CD4-positive, alpha-beta T cell (primary cell): ENCODE measurements around the gene SPECC1L. TPM values are rescaled to one million over a fixed set of nuclear protein-coding genes. Genes with fewer than 3 reads are reported as not detected.
"Not testable (repeated sequence)": the region's sequence is repeated elsewhere in the genome, so short reads cannot be mapped to it uniquely, and the experiment has no call there.

ENCODE experiments used
- ATAC-seq: fragments of 200-7000 bp; cut with Tn5 transposase; one replicate; pipeline ENCODE4 v1.10.0; 2022; ENCODE audit warnings: mild to moderate bottlenecking; ENCODE audit not compliant: poor library complexity
- CTCF ChIA-PET: fragments of 350-600 bp; sonication (Branson Sonifier 250); formaldehyde crosslinking; loops from one replicate; lab custom pipeline; 2021; ENCODE audit warnings: antibody characterized with exemption, inconsistent platforms; lab: Charles Lee
- POLR2A ChIA-PET: fragments of 350-600 bp; sonication (Branson Sonifier 250); formaldehyde crosslinking; loops from one replicate; lab custom pipeline; 2021; ENCODE audit warnings: antibody characterized with exemption, inconsistent platforms; lab: Charles Lee
- DNase-seq, 14 experiments: peaks; one replicate each; pipeline ENCODE4 v3.0.0-alpha.2; 2013 to 2020; ENCODE audit warnings: mixed read lengths in 2 of 14
- H3K27ac ChIP-seq, 2 donors: one replicate each; pipeline versions ENCODE4 v1.5.1 to v1.7.0; 2013; ENCODE audit warnings: low read length in 2 of 2, low read depth in 1 of 2, mild to moderate bottlenecking in 1 of 2
- H3K27me3 ChIP-seq, 2 experiments: 1 replicate in 1 of 2; 2 replicates in 1 of 2; pipeline versions ENCODE4 v1.6.1 to v1.7.0; 2013; ENCODE audit warnings: low read length in 2 of 2, control low read depth in 1 of 2, mild to moderate bottlenecking in 1 of 2, moderate library complexity in 1 of 2; ENCODE audit not compliant: insufficient read depth in 2 of 2, control insufficient read depth in 1 of 2
- H3K36me3 ChIP-seq: one replicate; pipeline ENCODE4 v1.6.1; 2013; ENCODE audit warnings: low read length, control low read depth; ENCODE audit not compliant: insufficient read depth
- H3K4me1 ChIP-seq: one replicate; pipeline ENCODE4 v1.6.1; 2013; ENCODE audit warnings: low read length, control low read depth; ENCODE audit not compliant: insufficient read depth
- H3K4me3 ChIP-seq: one replicate; pipeline ENCODE4 v1.5.1; 2013; ENCODE audit warnings: mild to moderate bottlenecking, low read length, moderate library complexity
- H3K9me3 ChIP-seq, 2 experiments: 1 replicate in 1 of 2; 2 replicates in 1 of 2; pipeline versions ENCODE4 v1.6.1 to v1.7.0; 2013; ENCODE audit warnings: low read length in 2 of 2, mild to moderate bottlenecking in 2 of 2, control low read depth in 1 of 2, moderate library complexity in 1 of 2; ENCODE audit not compliant: control insufficient read depth in 1 of 2, insufficient read depth in 1 of 2
- H3K27ac Mint-ChIP-seq: one replicate; pipeline ENCODE4 v1.8.0; 2020; ENCODE audit warnings: mixed read lengths
- H3K27me3 Mint-ChIP-seq: one replicate; pipeline ENCODE4 v1.8.0; 2021; ENCODE audit warnings: mixed read lengths
- H3K36me3 Mint-ChIP-seq: one replicate; pipeline ENCODE4 v1.8.0; 2021; ENCODE audit warnings: low read depth, mixed read lengths
- H3K4me1 Mint-ChIP-seq: one replicate; pipeline ENCODE4 v1.8.0; 2021; ENCODE audit warnings: low read depth, mixed read lengths
- H3K4me3 Mint-ChIP-seq: one replicate; pipeline ENCODE4 v1.8.0; 2020; ENCODE audit warnings: mild to moderate bottlenecking, mixed read lengths
- H3K9me3 Mint-ChIP-seq: one replicate; pipeline ENCODE4 v1.8.0; 2020; ENCODE audit warnings: mixed read lengths
- intact Hi-C, 2 experiments: fragments of 100-400 bp; cut with DNase I in 1 of 2; cut with micrococcal nuclease in 1 of 2; formaldehyde crosslinking; loops; one replicate each; pipeline versions ENCODE4 v1.15.1 to v1.9.0; 2023 to 2025; cut with DNase I, micrococcal nuclease
- total RNA-seq, 174 experiments: library from RNA in 2 of 174; stranded (reverse) in 2 of 174; gene quantifications; one replicate each; pipeline ENCODE4 v1.2.3 and lab custom pipeline; 2021 to 2026
- TF ChIP-seq, protein P1 (sequence below): fragments of 200-600 bp; IDR thresholded peaks from one replicate; pipeline ENCODE4 v1.8.0; 2022; ENCODE audit warnings: antibody characterized with exemption, mild to moderate bottlenecking

Gene SPECC1L
- total RNA-seq, 2 experiments from 2014 or later: 27.5 to 31.8 TPM

DNA sequence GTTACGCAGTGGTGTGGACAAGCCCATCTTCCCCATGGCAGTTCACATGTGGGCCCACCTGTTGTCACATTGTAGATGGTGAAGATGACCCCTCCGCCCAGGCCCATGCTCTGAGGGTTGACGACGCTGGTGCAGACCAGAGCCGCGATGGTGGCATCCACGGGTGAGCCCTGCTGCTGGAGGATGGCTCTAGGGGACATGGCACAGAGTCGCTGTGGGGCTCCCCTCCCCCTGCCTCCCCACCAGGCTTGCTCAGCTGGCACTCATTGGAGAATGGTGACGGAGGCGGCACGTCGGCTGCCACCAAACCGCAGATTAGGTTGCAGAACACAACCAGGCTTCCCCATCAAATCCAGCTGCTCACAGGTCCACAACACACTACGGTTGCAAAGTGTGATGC is 36.8 kb upstream of the SPECC1L start:
- H3K27ac ChIP-seq: no peak overlapping the region
- H3K9me3 Mint-ChIP-seq: no peaks in the 10 kb centered on the region
- DNase-seq (no peak), ATAC-seq (no peak)
- H3K27me3 Mint-ChIP-seq: no peaks in the 10 kb centered on the region
- no peak overlapping the region for H3K4me3 Mint-ChIP-seq
- TF ChIP-seq, protein P1, sequence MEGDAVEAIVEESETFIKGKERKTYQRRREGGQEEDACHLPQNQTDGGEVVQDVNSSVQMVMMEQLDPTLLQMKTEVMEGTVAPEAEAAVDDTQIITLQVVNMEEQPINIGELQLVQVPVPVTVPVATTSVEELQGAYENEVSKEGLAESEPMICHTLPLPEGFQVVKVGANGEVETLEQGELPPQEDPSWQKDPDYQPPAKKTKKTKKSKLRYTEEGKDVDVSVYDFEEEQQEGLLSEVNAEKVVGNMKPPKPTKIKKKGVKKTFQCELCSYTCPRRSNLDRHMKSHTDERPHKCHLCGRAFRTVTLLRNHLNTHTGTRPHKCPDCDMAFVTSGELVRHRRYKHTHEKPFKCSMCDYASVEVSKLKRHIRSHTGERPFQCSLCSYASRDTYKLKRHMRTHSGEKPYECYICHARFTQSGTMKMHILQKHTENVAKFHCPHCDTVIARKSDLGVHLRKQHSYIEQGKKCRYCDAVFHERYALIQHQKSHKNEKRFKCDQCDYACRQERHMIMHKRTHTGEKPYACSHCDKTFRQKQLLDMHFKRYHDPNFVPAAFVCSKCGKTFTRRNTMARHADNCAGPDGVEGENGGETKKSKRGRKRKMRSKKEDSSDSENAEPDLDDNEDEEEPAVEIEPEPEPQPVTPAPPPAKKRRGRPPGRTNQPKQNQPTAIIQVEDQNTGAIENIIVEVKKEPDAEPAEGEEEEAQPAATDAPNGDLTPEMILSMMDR: no peak
- no peaks in the 10 kb centered on the region for H3K4me1 ChIP-seq
- H3K36me3 ChIP-seq: no peaks in the 10 kb centered on the region
- H3K9me3 ChIP-seq: no peaks in the 10 kb centered on the region
- no peak overlapping the region for H3K4me3 ChIP-seq
- CTCF ChIA-PET: no interaction called here
- no peaks in the 10 kb centered on the region for H3K36me3 Mint-ChIP-seq
- peaks cover 4% of the 10 kb centered on the region for H3K4me1 Mint-ChIP-seq
- POLR2A ChIA-PET: interaction anchor here (1.0 kb wide), 1 partner anchor 9 kb away, joined by 4 read pairs; no protein-coding TSS in a partner anchor
- no peaks in the 10 kb centered on the region for H3K27me3 ChIP-seq
- intact Hi-C loops: no loop called here
- no peak overlapping the region for H3K27ac Mint-ChIP-seq

DNA sequence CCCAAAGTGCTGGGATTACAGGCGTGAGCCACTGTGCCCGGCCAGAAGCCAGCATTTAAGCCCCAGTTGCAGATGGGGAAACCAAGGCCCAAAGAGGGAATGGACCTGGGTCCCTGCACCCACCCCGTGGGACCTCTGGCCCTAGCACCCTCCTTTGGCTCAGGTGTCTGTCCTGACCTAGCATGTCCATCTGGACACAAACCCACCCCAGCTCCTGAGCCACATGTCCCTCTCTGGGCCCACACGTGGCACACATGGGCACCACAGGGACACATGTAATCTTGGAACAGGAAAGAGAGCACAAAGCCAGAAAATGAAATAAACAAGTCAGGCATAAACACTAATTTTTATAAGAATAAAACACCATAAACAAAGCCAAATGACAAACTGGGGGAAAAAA is 35.3 kb upstream of the SPECC1L start:
- intact Hi-C loops: no loop called here
- Histone ChIP-seq H3K36me3 (no peaks in the 10 kb centered on the region), H3K9me3 (no peaks in the 10 kb centered on the region), H3K27me3 (no peaks in the 10 kb centered on the region), H3K27ac (no peak overlapping the region), H3K4me1 (no peaks in the 10 kb centered on the region), H3K4me3 (no peak overlapping the region)
- no peaks in the 10 kb centered on the region for H3K27me3 Mint-ChIP-seq
- peaks cover 4% of the 10 kb centered on the region for H3K4me1 Mint-ChIP-seq
- H3K27ac Mint-ChIP-seq: no peak overlapping the region
- TF ChIP-seq, protein P1: no peak
- H3K36me3 Mint-ChIP-seq: no peaks in the 10 kb centered on the region
- no peak for ATAC-seq
- no peaks in the 10 kb centered on the region for H3K9me3 Mint-ChIP-seq
- H3K4me3 Mint-ChIP-seq: no peak overlapping the region
- POLR2A ChIA-PET: no interaction called here
- CTCF ChIA-PET: no interaction called here
- no peak for DNase-seq

DNA sequence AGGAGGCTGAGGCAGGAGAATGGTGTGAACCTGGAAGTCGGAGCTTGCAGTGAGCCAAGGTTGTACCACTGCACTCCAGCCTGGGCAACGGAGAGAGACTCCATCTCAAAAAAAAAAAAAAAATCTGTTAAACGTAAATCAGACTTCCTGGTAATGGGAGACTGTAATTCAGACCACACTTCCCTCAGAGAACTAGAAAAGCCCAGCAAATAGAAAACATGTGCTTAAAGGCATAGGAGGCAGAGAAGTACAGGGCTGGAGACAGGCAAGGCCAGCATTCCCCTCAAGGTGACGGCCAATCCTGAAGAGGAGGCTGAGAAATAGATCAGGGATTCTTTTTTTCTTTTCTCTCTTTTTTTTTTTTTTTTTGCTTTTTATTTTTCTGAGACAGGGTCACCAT is 34.0 kb upstream of the SPECC1L start:
- no peaks in the 10 kb centered on the region for H3K27me3 Mint-ChIP-seq
- no peaks in the 10 kb centered on the region for H3K36me3 Mint-ChIP-seq
- ChIA-PET POLR2A (no interaction called here), CTCF (no interaction called here)
- H3K4me1 ChIP-seq: no peaks in the 10 kb centered on the region
- TF ChIP-seq, protein P1: no peak
- H3K27ac Mint-ChIP-seq: no peak overlapping the region
- no peaks in the 10 kb centered on the region for H3K27me3 ChIP-seq
- no peak for DNase-seq
- no peak overlapping the region for H3K4me3 ChIP-seq
- H3K9me3 Mint-ChIP-seq: no peaks in the 10 kb centered on the region
- intact Hi-C loops: no loop called here
- peaks cover 6% of the 10 kb centered on the region for H3K4me1 Mint-ChIP-seq
- H3K4me3 Mint-ChIP-seq: no peak overlapping the region
- H3K27ac ChIP-seq: no peak overlapping the region
- no peaks in the 10 kb centered on the region for H3K36me3 ChIP-seq
- H3K9me3 ChIP-seq: no peaks in the 10 kb centered on the region
- ATAC-seq: no peak

DNA sequence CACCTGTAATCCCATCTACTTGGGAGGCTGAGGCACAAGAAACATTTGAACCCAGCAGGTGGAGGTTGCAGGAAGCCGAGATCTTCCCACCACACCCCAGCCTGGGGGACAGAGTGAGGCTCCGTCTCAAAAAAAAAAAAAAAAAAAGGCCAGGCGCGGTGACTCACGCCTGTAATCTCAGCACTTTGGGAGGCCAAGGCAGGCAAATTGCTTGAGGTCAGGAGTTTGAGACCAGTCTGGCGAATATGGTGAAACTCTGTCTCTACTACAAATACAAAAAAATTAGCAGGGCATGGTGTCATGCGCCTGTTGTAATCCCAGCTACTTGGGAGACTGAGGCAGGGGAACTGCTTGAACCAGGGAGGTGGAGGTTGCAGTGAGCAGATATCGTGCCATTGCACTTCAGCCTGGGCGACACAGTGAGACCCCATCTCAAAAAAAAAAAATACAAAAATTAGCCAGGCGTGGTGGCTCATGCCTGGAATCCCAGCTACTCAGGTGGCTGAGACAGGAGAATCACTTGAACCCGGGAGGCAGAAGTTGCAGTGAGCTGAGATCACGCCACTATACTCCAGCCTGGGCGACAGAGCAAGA is 32.4 kb upstream of the SPECC1L start:
- H3K9me3 ChIP-seq, intact Hi-C loops, DNase-seq, H3K27ac ChIP-seq, H3K4me3 Mint-ChIP-seq, ATAC-seq, H3K9me3 Mint-ChIP-seq, H3K27ac Mint-ChIP-seq, H3K27me3 ChIP-seq, H3K36me3 Mint-ChIP-seq, H3K36me3 ChIP-seq, H3K4me3 ChIP-seq, H3K27me3 Mint-ChIP-seq, POLR2A ChIA-PET, CTCF ChIA-PET: not testable (repeated sequence)
- H3K4me1 Mint-ChIP-seq: peaks cover 17% of the 10 kb centered on the region
- H3K4me1 ChIP-seq: peaks cover 13% of the 10 kb centered on the region
